Activated T-cell treated with anti-CD3 and anti-CD28 coated beads for 48 hours (primary cell): ENCODE data around the gene SCARF2.
A peak's percentile ranks its signal among the peaks of the same experiment; 100 is the strongest.
"Not testable (repeated sequence)": the region's sequence is repeated elsewhere in the genome, so short reads cannot be mapped to it uniquely, and the experiment has no call there.

Experiments used
- DNase-seq: peaks from one replicate; pipeline ENCODE4 v3.0.0-alpha.2; 2020; ENCODE audit warnings: low read depth

SCARF2 gene, protein sequence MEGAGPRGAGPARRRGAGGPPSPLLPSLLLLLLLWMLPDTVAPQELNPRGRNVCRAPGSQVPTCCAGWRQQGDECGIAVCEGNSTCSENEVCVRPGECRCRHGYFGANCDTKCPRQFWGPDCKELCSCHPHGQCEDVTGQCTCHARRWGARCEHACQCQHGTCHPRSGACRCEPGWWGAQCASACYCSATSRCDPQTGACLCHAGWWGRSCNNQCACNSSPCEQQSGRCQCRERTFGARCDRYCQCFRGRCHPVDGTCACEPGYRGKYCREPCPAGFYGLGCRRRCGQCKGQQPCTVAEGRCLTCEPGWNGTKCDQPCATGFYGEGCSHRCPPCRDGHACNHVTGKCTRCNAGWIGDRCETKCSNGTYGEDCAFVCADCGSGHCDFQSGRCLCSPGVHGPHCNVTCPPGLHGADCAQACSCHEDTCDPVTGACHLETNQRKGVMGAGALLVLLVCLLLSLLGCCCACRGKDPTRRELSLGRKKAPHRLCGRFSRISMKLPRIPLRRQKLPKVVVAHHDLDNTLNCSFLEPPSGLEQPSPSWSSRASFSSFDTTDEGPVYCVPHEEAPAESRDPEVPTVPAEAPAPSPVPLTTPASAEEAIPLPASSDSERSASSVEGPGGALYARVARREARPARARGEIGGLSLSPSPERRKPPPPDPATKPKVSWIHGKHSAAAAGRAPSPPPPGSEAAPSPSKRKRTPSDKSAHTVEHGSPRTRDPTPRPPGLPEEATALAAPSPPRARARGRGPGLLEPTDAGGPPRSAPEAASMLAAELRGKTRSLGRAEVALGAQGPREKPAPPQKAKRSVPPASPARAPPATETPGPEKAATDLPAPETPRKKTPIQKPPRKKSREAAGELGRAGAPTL

DNA sequence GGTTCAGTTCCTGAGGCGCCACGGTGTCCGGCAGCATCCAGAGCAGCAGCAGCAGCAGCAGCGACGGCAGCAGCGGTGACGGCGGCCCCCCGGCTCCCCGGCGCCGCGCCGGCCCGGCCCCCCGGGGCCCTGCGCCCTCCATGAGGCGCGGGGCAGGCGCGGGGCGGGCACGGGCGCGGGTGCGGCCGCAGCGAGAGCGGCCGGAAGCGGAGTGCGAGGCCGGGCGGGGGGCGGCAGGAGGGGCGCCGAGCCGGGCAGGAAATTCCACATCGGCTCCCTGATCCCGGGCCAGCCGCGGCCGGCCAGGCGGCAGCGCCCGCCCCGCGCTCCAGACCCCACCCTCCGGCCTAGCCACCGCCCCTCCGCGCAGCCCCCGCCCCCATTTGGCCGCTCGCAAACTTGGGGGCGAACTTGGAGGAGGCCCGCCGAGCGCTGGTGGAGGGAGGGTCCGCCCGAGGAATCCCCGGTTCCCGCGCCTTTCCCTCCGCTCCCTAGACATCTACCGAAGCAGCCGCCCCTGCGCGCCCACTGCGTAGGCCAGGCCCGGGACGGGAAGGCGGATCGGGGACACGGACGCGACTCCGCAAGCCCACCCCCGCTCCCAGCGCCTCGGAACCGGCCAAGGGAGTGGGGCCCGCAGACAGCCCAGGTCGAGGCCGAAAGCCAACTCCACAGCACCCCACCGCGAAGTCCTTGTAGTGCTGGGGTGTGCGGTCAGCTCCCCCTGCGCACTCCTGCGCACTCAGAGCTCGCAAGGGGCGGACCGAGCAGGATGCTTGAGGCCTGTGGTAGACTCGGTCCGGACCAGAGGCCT is at the start of gene SCARF2:
TSS of gene SCARF2 (minus strand) at position 213 of the 814 bp plus-strand sequence. CDS start at position 142, 71 bp downstream.
- no peak for DNase-seq

DNA sequence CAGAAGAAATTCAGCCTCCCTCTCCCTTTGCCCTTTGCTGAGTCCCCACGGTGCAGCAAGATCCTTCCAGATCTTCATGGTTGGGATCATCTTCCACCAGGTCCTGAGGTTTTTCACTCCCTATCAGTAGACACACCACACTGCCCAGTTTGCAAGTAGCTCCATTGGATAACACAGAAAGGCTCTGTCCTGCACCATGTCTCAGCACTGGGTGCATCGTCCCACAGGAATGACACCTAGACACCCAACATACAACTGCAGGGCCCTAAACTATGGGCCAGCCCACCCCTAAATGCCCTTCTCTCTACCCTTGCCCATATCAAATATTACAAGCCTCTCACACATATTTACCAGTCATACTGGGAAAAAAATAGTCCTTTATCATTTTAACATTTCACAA is 48.6 kb upstream of the SCARF2 start:
- DNase-seq = no peak

DNA sequence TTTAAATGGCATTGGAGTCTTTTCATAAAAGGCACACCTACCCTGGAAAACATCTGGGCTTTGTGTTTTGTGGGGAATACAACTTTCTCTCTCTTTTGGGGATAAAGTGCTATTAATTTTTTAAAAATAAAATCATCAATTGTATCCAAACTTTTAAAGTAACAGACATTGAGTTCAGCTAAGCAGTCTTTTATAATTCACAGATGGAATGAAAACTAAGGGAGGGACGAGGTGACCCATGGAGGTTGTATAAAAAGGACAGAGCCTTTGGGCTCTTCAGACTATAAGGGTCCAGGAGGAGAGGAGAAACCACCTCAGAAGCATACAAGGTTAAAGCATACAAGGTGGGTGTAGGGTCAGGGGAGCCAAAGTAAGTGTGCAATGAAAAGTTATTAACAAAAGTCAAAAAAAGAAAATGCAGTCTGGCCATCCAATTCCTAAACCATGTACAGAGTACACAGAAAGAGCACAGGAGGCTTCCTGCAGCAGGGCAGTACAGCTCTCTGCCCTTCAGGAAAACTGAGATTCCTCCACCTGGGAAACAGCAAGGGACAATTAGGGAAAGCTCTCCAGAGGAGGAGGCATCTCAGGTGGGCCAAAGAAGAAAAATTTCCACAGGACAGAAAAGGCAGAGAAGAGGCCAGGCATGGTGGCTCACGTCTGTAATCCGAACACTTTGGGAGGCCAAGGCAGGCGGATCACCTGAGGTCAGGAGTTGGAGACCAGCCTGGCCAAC is 47.5 kb upstream of the SCARF2 start:
- DNase-seq = no peak

DNA sequence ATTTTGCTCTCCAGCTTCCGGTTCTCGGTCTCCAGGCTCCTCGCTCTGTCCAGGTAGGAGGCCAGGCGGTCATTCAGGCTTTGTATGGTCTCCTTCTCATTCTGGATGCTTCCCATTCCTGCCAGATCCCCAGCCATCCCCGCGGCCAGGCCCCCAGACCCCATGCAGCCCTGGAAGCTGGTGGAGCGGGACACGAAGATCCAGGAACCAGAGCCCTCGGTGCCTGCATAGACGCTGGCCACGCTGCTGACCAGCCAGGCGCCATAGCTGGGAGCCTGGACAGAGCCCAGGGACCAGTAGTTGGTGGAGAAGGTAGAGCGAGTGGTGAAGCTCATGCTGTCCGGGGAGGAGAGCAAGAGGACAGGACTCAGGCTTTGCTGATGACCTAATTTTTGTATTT is 46.1 kb upstream of the SCARF2 start:
- no peak for DNase-seq

DNA sequence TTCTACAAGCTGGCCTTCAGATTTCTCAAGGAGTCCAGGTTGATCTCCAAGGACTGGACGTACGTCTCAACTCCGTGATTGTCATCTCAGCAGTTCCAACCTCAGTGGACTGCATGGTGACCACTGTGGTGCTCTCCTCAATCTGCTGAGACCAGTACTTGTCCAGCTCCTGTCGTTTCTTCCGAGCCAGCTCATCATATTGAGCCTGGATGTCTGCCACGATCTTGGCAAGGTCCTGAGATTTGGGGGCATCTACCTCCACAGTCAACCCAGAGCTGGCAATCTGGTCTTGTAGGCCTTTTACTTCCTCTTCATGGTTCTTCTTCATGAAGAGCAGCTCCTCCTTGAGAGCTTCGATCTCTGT is 45.5 kb upstream of the SCARF2 start:
- not testable (repeated sequence) for DNase-seq

DNA sequence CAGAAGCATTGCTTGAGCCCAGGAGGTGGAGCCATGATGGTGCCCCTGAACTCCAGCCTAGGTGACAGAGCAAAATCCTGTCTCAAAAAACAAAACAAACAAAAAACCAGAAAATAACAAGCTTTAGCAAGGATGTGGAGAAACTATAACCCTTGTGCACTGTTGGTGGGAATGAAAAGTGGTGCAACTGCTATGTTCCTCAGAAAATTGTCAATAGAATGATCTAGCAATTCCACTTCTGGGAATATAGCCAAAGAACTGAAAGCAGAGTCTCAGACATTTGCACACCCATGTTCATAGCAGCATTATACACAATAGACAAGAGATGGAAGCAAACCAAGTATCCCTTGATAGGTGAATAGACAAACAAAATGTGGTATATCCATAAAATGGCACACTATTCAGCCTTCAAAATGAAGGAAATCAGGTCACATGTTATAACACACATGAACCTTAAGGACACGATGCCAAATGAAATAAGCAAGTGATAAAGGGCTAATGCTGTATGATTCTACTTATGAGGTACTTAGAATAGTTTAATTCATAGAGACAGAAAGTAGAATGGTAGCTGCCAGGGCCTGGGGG is 42.1 kb upstream of the SCARF2 start:
- no peak for DNase-seq

DNA sequence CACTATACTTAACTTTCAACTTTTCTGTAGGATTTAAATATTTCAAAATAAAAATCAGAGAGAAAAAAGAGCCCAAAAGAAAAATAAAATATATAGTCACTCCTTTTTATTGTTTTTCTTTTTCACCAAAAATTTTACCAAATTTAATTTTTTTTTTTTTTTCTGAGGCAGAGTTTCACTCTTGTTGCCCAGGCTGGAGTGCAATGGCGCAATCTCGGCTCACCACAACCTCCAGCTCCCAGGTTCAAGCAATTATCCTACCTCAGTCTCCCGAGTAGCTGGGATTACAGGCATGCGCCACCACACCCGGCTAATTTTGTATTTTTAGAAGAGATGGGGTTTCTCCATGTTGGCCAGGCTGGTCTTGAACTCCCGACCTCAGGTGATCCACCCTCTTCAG is 40.4 kb upstream of the SCARF2 start:
- not testable (repeated sequence) for DNase-seq

DNA sequence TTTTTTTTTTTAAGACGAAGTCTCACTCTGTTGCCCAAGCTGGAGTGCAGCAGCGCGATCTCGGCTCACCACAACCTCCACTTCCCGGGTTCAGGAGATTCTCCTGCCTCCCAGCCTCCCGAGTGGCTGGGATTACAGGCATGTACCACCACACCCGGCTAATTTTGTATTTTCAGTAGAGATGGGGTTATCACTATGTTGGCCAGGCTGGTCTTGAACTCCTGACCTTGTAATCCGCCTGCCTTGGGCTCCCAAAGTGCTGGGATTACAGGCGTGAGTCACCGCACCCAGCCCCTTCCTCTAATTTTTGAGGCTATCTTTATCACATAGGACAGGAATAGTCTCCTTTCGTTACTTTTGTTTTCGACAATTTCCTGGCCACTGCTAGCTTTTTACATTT is 37.9 kb upstream of the SCARF2 start:
- DNase-seq = not testable (repeated sequence)

DNA sequence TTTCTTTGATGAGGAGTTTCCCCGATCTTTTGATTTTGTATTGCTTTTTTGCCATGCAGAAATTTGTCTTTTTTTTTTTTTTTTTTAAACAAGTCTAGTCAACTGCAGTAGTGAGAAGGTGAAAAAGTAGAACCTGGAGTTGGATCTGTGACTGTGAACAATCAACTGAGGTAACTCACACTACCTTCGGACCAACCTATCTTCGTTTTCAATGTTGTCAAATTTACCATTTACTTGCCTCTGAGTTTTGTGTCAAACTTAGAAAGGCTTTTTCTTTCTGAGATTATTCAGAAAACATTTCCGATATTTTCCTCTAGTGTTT is 37.5 kb upstream of the SCARF2 start:
- DNase-seq = no peak

DNA sequence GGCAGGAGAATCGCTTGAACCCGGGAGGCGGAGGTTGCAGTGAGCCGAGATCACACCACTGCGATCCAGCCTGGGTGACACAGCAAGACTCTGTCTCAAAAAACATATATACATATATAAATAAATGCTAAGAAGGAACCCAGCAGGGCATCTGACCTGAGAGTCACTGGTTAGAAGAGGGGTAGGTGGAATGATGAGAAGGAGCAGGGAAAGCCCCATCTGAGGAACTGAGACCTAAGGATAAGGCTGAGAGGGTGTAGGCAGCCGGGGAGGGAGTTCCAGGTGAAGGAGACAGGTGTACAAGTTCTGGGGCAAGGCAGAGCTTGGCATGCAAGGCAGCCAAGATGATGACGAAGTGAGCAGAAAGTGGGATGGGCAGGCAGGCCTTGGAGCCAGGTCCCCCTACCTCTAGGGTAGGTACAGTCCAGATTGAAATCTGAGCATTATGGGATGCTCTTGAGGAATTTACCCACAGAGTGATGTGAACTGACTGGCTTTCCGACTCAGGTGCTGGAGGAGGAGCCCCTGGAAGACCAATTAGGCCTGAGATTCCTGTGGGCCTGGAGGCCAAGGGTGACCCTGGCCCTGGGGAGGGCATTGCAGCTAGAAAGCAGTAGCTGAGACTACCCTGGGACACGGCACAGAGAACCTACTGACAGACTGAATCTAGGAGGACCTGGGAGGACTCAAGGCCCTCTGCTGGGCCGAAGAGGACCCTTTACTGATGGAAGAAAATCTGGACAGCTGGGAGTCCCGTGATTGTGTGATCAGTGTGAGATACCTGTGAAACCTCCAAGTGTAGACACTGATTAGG is 35.2 kb upstream of the SCARF2 start:
- DNase-seq = no peak

DNA sequence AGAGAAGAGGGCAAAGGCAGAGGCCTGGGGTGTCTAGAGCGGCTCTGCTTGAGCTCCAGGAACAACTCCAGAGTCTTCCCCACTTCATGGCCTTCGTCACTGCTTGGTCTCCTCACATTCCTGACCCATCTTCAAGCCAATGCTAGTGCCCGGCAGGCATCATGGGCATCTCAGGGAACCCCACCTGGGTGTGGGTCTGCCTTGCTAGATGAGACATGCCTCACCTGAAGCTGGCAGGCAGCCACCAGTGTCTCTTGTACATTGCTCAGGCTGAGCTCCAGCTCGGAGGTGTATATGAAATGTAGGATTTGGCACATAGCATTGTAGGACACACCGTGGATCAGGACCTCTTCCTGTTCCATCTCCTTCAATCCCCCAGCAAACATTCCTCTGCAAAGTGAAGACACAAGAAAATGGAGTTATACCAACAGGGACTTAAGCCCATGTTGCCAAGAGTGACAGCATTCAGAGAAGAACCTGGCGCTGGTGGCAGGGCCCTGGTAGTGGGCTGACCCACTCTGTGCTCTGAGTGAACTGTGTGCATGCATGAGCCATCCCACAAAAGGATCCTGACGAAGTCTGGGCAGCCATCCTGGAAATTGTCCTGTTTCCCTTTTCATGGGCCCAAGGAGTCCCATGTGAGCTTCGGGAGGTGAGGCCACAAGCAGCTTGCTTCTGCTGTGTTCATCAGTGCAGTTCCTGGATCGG is 33.7 kb upstream of the SCARF2 start:
- no peak for DNase-seq

DNA sequence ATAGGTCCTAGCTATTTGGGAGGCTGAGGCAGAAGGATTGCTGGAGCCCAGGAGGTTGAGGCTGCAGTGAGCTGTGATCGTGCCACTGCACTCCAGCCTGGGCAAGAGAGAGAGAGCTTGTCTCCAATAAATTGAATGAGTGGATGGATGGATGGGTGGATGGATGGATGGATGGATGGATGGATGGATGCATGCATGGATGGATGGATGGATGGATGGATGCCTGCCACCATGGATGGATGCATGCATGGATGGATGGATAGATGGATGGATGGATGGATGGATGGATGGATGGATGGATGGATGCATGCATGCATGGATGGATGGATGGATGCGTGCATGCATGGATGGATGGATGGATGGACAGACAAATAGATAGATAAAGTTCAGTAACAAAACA is 32.9 kb upstream of the SCARF2 start:
- DNase-seq = not testable (repeated sequence)

DNA sequence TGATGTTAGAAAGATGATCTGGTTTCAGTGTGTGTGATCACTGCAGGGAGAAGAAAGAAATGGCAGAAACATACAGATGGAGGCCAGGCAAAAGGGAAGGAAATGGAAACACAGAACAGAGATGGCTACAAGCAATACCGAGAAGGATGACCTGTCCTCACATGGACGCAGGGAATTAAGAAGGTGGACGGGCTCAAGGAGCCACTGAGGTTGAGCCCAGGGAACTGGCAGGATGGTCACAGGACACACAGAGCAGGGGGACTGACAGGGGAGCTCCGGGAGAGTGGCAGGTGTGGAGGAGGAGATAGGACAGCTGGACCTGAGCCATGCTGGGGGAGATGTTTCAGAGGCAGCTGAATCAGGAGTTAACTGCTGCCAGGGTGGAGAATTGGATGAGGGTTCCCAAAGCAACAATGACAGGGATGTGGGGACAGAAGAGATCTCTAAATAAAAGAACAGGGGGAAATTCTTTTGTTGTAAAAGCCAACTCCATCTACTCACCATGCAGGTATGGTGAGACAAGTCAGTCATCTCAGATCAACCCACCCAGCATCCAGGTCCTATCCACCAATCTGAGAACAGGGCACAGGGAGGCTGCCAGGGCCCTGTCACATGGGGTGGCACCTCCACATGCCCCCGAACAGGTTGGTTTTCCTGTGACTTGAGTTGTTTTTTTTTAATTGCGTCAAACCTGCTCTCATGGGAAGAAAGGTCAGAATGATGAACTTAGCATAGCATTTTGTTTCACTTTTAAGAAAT is 31.7 kb upstream of the SCARF2 start:
- no peak for DNase-seq

DNA sequence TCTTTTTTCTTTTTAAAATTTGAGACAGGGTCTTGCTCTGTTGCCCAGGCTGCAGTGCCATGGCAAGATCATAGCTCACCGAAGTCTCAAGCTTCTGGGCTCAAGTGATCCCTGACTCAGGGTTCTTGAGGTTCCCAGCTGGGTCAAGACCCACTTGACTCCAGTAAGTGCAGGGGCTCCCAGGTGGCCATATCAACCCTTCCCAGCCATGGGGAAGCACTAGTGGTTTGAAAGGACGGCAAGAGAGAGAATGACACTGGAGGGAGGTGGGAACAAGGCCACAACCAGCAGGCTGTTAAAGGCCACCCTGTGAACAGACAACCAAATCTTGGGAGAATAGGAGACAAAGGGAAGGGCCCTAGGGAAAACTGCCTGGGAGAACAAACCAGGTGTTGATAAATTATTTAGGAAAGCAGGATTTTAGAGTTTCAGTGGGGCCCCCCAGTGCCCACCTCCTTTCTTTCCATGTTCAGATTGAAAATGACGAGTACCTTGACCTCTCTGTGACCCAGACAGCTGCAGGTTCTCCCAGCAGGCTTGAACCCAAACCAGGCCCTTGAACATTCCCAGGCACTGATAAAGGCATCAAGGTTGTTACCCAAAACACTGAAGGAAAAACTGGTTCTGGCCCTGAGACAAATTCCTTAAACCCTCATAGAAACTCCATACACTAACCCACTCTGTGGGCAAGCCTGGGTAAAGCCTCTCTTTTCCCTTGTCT is 29.2 kb upstream of the SCARF2 start:
- no peak for DNase-seq

DNA sequence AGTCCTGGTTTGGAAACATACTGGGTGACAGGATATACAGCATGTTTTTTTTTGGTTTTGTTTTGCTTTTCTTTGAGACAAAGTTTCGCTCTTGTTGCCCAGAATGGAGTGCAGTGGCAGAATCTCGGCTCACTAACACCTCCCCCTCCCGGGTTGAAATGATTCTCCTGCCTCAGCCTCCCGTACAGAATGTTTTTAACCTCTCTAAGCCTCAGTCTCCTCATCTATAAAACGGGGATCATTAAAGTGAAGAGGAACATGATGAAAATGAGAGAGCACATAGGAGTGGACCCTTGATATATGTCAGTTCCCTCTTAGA is 28.1 kb upstream of the SCARF2 start:
- DNase-seq = no peak

DNA sequence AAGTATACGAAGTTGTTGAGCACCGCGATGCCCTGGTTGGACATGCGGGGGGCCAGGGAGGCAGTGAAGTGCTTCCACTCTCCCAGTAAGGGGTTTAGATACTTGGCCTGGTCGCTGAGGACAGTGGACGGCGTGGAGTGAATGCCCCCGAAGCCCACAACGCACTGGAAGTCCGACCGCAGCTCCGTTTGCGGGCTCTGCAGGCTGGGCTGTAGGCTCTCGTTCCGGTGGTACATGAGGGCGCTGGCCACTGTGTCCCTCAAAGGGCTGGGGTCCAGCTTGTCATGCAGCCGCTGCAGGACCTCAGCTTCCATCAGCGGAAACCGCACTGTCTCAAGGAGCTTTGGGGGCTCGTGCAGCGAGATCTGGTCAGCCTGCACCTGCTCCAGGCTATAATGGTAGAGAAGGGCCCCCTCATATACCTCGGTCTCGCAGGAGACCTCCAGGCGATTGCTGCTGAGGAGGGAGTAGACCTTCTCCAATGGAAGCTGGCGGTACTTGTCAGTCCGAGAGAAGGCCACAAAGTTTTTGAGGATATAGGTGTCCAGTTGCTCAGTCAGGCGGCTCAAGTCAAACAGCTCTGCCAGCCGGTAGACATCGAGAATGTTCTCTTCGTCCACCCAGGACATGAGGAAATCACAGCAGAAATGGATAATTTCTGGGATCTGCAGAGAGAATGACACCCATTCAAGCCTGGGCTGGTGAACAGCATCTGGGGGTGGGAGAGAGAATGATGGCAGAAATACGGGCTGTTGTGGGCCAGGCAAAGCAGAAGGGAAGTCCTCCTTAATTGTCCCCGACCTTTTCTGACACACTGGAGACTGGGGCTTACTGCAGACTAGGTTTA is 27.5 kb upstream of the SCARF2 start:
- DNase-seq = no peak

DNA sequence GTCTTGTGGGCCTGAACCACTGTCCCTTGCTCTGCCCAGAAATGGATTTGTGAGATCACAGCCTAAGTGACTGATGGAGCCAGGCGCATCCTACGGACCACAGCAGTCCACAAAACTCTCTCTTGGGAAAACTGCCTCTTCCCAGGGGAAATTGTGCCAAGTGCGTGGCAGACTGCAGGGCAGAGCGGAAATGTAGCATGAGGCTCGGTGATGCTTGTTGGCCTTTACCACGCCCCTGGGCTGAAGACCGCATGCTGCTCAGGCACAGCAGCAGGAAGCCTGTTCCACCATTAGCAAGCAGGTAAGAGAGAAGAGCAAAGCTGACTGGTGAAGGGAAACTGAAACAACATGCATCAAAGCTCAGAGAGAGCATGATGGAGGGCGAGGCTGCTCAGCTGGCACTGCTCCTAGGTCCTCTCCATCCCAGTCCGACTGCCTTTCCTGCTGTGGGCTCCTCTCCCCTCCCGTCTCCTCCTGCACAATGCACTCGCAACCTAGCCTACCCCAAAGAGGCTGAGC is 26.5 kb upstream of the SCARF2 start:
- peak; percentile 32 for DNase-seq
